NCI-H128 (cell line): Measurements from ENCODE around the gene LRCH4.

Experiments used
- DNase-seq: peaks from one replicate; lab custom pipeline; 2025; ENCODE audit not compliant: unreplicated experiment; lab: John Stamatoyannopoulos, UW

The LRCH4 gene

GRCh38 chr7:100585511-100586265 lies at the start of gene LRCH4:
LRCH4 (minus strand) TSS chr7:100586129; CDS start chr7:100586100, 29 bp downstream.
- DNase-seq = no peak

- peak; percentile 8 for DNase-seq
These were observed 47.2 kb upstream of the LRCH4 start for GRCh38 chr7:100632951-100633717.

GRCh38 chr7:100630066-100630465 lies 44.1 kb upstream of the LRCH4 start:
- DNase-seq = no peak

GRCh38 chr7:100629117-100629716 lies 43.3 kb upstream of the LRCH4 start:
- DNase-seq = no peak

- DNase-seq = no peak
These were observed 41.3 kb upstream of the LRCH4 start for GRCh38 chr7:100627238-100627549.

- peak; percentile 46 for DNase-seq
These were observed 40.8 kb upstream of the LRCH4 start for GRCh38 chr7:100626530-100627237.

GRCh38 chr7:100626055-100626454 lies 40.1 kb upstream of the LRCH4 start:
- DNase-seq = no peak

GRCh38 chr7:100623951-100624824 lies 38.3 kb upstream of the LRCH4 start:
- DNase-seq = no peak

GRCh38 chr7:100621554-100621953 lies 35.6 kb upstream of the LRCH4 start:
- no peak for DNase-seq

GRCh38 chr7:100620804-100621203 lies 34.9 kb upstream of the LRCH4 start:
- no peak for DNase-seq

GRCh38 chr7:100620239-100620638 lies 34.3 kb upstream of the LRCH4 start:
- DNase-seq = no peak

GRCh38 chr7:100614308-100614861 lies 28.5 kb upstream of the LRCH4 start:
- no peak for DNase-seq

GRCh38 chr7:100613412-100614175 lies 27.7 kb upstream of the LRCH4 start:
- no peak for DNase-seq

GRCh38 chr7:100612730-100613390 lies 26.9 kb upstream of the LRCH4 start:
- no peak for DNase-seq

- DNase-seq = peak; percentile 96
These were observed 26.2 kb upstream of the LRCH4 start, which contains the start of gene MOSPD3 for GRCh38 chr7:100611983-100612729. MOSPD3 (plus strand) TSS chr7:100612540; CDS start chr7:100612792, 252 bp downstream.

- no peak for DNase-seq
These were observed 24.0 kb upstream of the LRCH4 start for GRCh38 chr7:100609958-100610357.

GRCh38 chr7:100607111-100607510 lies 21.2 kb upstream of the LRCH4 start:
- DNase-seq = no peak

GRCh38 chr7:100606313-100606712 lies 20.4 kb upstream of the LRCH4 start:
- no peak for DNase-seq
